Astrocyte of the hippocampus (primary cell): ENCODE data around the gene EFNB2.

ENCODE experiments used
- DNase-seq: peaks from one replicate; pipeline ENCODE4 v3.0.0; 2011; ENCODE audit warnings: low read depth, low spot score

EFNB2 gene

GRCh38 chr13:106500445-106500844 lies 35.0 kb downstream of the EFNB2 start:
- no peak for DNase-seq

- peak; percentile 35 for DNase-seq
These were observed 35.6 kb downstream of the EFNB2 start for GRCh38 chr13:106499896-106500295.

DNA sequence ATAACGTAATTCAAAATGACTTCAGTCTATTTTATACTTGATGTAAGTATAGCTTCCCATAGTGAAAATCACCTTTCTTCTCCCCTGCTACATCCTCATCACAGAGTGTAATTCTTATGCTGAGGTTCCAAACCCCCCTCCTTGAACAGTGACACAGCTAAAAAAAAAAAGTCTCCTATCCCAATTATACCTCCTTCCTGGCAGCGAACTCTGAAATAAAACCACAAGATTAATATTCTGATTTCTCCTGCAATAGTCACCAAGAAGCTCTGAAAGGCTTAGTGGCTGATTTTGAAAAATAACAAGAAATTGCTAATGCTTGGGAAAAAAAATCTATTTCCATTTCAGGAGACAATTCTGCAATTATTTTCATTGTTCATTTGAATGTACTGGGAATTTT lies 36.3 kb downstream of the EFNB2 start:
- DNase-seq = peak; percentile 67

GRCh38 chr13:106498571-106498970 lies 36.9 kb downstream of the EFNB2 start:
- peak; percentile 31 for DNase-seq

- DNase-seq = peak; percentile 24
These were observed 37.3 kb downstream of the EFNB2 start for GRCh38 chr13:106498158-106498557.

DNA sequence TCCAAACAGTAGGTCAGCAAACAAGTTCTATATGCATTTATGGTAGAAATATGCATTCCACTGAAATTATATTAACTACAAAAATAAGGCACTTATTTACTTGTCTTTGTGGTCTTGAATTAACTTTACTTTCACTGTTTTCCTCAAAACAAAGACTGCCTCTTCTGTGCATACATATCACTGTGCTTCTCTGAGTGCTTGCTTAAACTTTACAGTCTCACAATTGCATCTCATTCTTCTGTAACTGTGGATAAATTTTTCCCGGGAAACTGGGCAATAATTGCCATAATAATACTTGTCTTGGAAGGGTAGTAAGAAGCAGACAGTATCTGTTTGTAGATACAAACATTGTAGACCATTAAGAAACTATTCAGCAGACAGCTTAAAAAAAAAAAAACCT lies 38.4 kb downstream of the EFNB2 start:
- DNase-seq = no peak

DNA sequence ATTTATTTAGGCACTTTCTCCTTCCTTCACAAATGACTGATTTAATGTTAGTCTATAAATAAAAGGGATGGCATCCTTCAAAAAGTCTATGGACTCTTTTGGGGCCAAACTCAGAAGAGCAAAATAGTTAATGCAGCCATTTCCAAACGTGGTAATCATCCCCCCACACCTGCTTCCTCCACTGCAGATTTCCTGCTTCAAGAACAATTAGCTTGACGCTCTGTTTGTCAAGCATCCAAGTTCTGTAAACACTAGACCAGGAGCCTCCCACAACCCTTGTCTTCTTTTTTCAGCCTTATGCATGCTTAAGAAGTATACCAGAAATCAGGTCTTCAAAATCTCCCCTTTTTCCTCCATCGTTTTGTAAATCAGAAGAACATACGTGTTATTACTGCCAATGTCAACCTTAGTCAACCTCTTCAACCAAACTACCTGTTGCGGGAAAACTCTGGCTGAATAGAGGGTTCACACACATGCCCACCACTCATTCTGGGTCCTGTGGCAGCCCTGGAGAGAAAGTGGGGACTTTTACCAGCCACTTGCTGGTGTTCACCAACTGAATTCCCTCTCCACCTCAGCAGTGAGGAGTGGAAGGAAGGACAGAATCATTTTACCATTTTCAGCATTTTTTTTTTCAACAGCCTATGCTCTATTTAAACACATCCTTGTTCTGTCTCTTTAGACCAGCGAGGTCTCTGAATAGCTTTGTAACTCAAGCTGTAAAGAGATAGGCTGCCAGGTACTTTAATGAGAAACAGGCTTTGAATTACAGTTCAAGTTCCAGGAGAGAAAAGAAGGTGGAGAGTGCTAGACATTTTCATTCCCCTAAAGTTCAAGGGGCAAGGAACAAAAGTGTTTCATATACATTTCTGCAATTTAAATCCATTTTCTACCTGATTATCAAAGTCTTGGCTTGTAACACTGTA lies 39.1 kb downstream of the EFNB2 start:
- DNase-seq = peak; percentile 32

DNA sequence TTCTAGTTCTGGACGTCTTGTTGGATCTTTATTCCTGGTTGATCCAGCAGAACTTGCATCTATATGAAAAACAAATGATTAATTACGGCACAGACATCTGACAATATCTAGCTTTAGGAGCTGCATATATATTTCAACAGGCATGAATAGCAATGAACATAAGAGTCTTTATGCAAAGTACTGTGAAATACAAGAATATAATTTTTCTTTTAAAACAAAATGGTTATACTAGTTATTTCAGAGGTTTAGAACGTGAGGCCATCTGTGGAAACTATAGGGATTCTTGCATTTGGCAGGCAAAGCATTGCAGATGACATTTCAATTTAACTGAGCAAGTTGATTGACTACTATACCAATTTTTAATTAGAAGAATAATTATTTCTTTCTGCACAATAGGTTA lies 40.5 kb downstream of the EFNB2 start:
- DNase-seq = no peak

GRCh38 chr13:106494506-106494905 lies 41.0 kb downstream of the EFNB2 start:
- DNase-seq = no peak

- DNase-seq = no peak
These were observed 41.8 kb downstream of the EFNB2 start for GRCh38 chr13:106493533-106494220.

- no peak for DNase-seq
These were observed 42.6 kb downstream of the EFNB2 start for GRCh38 chr13:106492588-106493475.

GRCh38 chr13:106491928-106492587 lies 43.4 kb downstream of the EFNB2 start:
- no peak for DNase-seq

GRCh38 chr13:106491463-106491862 lies 44.0 kb downstream of the EFNB2 start:
- no peak for DNase-seq

GRCh38 chr13:106490569-106491321 lies 44.7 kb downstream of the EFNB2 start:
- no peak for DNase-seq

GRCh38 chr13:106489849-106490568 lies 45.5 kb downstream of the EFNB2 start:
- no peak for DNase-seq

DNA sequence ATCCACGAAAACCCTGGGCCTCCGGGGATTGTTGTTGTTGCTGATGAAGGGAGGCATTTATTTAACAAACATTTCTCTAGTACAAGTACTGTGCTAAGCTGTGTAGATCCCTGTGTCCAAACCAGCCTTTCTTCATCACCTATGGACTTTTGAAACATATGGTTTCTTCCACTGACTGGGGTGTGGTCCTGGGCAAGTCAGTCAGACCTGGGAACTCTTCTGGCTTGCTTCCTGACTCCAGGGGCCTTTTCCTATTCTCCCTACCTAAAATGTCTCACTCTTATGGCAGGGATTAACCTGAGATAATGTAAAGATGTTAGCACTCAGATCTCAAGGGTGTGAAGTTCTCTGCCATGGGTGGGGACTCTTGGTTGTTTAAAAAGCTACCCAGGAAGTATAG lies 46.8 kb downstream of the EFNB2 start:
- no peak for DNase-seq

GRCh38 chr13:106488076-106488475 lies 47.4 kb downstream of the EFNB2 start:
- DNase-seq = no peak

GRCh38 chr13:106487129-106487528 lies 48.3 kb downstream of the EFNB2 start:
- no peak for DNase-seq

DNA sequence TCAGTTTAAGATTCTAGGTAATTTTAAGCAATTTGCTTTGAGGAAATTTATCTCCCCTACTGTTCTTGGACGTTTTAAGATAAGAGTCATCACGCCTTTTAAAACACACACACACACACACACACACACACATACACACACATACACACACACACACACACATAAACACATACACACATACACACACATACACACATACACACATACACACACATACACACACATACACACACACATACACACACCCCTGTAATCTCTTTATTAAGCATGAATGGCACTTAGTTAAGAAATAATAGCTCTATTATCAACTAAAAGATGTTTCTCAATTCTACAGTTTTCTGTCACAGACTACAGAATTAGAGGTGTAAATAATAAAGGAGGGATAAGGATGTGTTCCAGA lies 49.2 kb downstream of the EFNB2 start:
- DNase-seq = no peak
